Esophagus (tissue), 2 donors: ENCODE measurements around the gene TRMT6. TPM values are rescaled to one million over a fixed set of nuclear protein-coding genes. Genes with fewer than 3 reads are reported as not detected.

ENCODE experiments used
- H3K27ac ChIP-seq, 2 donors: one replicate each; pipeline ENCODE4 v1.5.1; 2013; ENCODE audit warnings: low read depth in 2 of 2, mild to moderate bottlenecking in 2 of 2, inconsistent platforms in 1 of 2, low read length in 1 of 2, moderate library complexity in 1 of 2
- H3K27me3 ChIP-seq, 2 donors: one replicate each; pipeline ENCODE4 v1.6.1; 2013; ENCODE audit warnings: low read length in 2 of 2, control low read depth in 1 of 2, mild to moderate bottlenecking in 1 of 2; ENCODE audit not compliant: insufficient read depth in 2 of 2, control insufficient read depth in 1 of 2
- H3K36me3 ChIP-seq, 2 donors: one replicate each; pipeline ENCODE4 v1.6.1; 2013; ENCODE audit warnings: low read length in 1 of 2; ENCODE audit not compliant: control insufficient read depth in 2 of 2, insufficient read depth in 2 of 2
- H3K4me1 ChIP-seq, 2 donors: one replicate each; pipeline ENCODE4 v1.6.1; 2013; ENCODE audit warnings: low read length in 1 of 2; ENCODE audit not compliant: control insufficient read depth in 2 of 2, insufficient read depth in 2 of 2
- H3K4me3 ChIP-seq, 2 donors: one replicate each; pipeline ENCODE4 v1.5.1; 2013; ENCODE audit warnings: low read length in 2 of 2, mild to moderate bottlenecking in 2 of 2, low read depth in 1 of 2, moderate library complexity in 1 of 2
- H3K9me3 ChIP-seq, 2 donors: one replicate each; pipeline ENCODE4 v1.6.1; 2013; ENCODE audit warnings: mild to moderate bottlenecking in 2 of 2, low read depth in 1 of 2, low read length in 1 of 2, moderate library complexity in 1 of 2; ENCODE audit not compliant: control insufficient read depth in 2 of 2, insufficient read depth in 1 of 2
- WGBS, 2 donors: extraction: QIAGEN DNeasy Blood & Tissue Kit; methylation state at CpG; one replicate each; pipeline ENCODE4 v1.1.7; 2013; 5-methylcytosine and 5-hydroxymethylcytosine counted together
- polyA plus RNA-seq, 2 donors: library from polyadenylated mRNA; stranded (reverse); fragments of 200-250 nt; gene quantifications; one replicate each; pipeline ENCODE4 v1.2.3, GENCODE V29; 2013
- donor health status: healthy with polysubstance abuse.
- donor health status: Bipolar disorder and iron deficiency.

Gene TRMT6
- polyA plus RNA-seq, 2 donors = 6.6 to 10.7 TPM

GRCh38 chr20:5968462-5968861 lies 18.1 kb upstream of the TRMT6 start:
- no peak overlapping the region for H3K4me3 ChIP-seq
- 92 to 93% methylated on average over 3 of the region's 3 CpGs for WGBS, 2 donors
- no peak overlapping the region for H3K27ac ChIP-seq
- no peaks in the 10 kb centered on the region for H3K4me1 ChIP-seq
- H3K36me3 ChIP-seq = no peaks in the 10 kb centered on the region
- no peaks in the 10 kb centered on the region for H3K27me3 ChIP-seq
- no peaks in the 10 kb centered on the region for H3K9me3 ChIP-seq

- Histone ChIP-seq H3K4me3 (no peak overlapping the region), H3K27ac (no peak overlapping the region), H3K27me3 (no peaks in the 10 kb centered on the region), H3K9me3 (no peaks in the 10 kb centered on the region), H3K4me1 (no peaks in the 10 kb centered on the region), H3K36me3 (no peaks in the 10 kb centered on the region)
- 94 to 95% methylated on average over 6 of the region's 6 CpGs for WGBS, 2 donors
These were observed 17.1 kb upstream of the TRMT6 start for GRCh38 chr20:5967469-5967868.

DNA sequence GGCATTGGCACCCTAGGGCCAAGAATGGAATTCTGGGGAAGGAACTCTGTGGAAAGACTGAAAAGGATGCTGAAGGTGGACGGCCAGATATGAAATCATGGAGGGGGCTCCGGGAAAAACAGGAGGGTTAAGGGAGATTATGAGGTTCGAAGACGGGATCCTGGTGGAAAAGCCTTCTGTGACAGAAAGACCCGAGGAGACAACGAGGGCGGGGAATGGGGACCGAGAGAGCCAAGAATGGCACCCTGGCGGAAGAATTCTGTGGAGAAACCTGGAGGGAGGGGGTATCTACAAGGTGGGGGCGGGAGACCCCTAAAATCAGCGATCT lies 426 bp downstream of the TRMT6 start:
- Histone ChIP-seq H3K36me3 (peaks cover 5% of the 10 kb centered on the region in 2 donors), H3K4me3 (peak overlapping the region; percentile 80 to 98), H3K9me3 (no peaks in the 10 kb centered on the region), H3K27me3 (no peaks in the 10 kb centered on the region), H3K4me1 (no peaks in the 10 kb centered on the region), H3K27ac (peak overlapping the region; percentile 14 to 49)
- WGBS, 2 donors = 0 to 1% methylated on average over 11 of the region's 11 CpGs

DNA sequence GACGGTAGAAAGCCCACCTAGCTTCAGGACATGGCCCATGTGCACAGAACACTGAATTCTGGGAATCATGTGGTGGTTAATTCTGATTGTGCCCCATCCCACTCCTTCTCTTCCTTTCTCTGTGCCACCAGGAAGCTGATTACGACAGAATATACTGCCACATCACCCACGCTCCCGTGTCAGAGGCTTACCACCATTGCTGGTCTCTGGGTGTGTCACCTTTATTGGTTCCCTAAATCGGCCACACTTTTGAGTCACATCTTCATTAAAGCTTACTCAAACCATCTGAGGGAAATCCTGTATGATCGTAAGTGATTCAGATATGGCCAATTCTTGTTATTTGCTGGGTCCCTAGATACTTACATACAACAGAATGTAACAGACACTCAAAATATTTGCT lies 3.1 kb downstream of the TRMT6 start:
- no peaks in the 10 kb centered on the region for H3K9me3 ChIP-seq
- H3K4me3 ChIP-seq = no peak overlapping the region
- H3K36me3 ChIP-seq = peaks cover 13 to 14% of the 10 kb centered on the region in 2 donors
- no peaks in the 10 kb centered on the region for H3K27me3 ChIP-seq
- H3K4me1 ChIP-seq = no peaks in the 10 kb centered on the region
- no peak overlapping the region for H3K27ac ChIP-seq
- WGBS, 2 donors = 73 to 77% methylated on average over 6 of the region's 6 CpGs

DNA sequence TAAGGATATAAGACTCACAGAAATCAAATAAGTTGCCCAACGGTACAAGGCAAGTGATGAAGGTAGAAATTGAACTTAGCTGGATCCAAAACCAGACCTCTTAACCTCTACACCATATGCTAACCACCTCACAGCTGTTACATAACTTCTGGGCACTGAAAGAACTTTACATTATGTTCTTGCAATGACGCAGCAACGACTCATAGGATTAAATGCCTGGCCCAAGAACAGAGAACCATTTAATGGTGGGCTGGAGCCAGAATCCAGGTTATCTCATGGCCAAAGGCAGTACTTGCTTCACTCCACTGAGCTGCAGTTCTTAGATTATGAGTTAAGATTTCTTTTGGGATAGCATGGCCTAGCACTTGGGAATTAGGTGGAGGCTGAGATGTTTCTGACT lies 4.4 kb downstream of the TRMT6 start:
- Histone ChIP-seq H3K27me3 (no peaks in the 10 kb centered on the region), H3K27ac (no peak overlapping the region), H3K4me3 (no peak overlapping the region), H3K36me3 (peaks cover 13 to 22% of the 10 kb centered on the region in 2 donors), H3K4me1 (no peaks in the 10 kb centered on the region), H3K9me3 (no peaks in the 10 kb centered on the region)
- WGBS, 2 donors = 44 to 69% methylated on average over 3 of the region's 3 CpGs

- peaks cover 12 to 22% of the 10 kb centered on the region in 2 donors for H3K36me3 ChIP-seq
- no peaks in the 10 kb centered on the region for H3K4me1 ChIP-seq
- no peaks in the 10 kb centered on the region for H3K9me3 ChIP-seq
- H3K27me3 ChIP-seq = no peaks in the 10 kb centered on the region
- no peak overlapping the region for H3K27ac ChIP-seq
- no peak overlapping the region for H3K4me3 ChIP-seq
- 73 to 76% methylated on average over 6 of the region's 6 CpGs for WGBS, 2 donors
These were observed 11.8 kb downstream of the TRMT6 start for GRCh38 chr20:5938456-5939029.

- WGBS, 2 donors = 80 to 82% methylated on average over 3 of the region's 3 CpGs
- H3K27me3 ChIP-seq = no peaks in the 10 kb centered on the region
- no peak overlapping the region for H3K27ac ChIP-seq
These were observed 14.1 kb downstream of the TRMT6 start for GRCh38 chr20:5936238-5936637.

DNA sequence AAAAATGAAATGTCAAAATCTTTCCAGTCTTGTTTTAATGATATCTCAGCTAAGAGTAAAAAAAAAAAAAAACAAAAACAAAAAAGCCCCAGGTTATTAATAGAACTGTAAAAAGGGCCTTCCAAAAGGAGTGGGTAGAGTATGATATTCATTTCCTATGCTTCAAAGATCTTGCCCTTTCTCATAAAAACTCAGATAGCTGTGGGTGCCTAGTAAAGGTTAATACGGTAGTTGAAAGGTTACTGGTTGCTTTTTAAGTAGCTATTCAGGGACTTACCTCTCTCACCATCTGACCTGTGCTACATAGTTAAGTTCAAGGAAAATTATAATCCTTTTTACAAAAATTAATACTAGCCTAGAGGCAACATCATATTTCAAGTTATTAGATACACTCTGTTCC lies 14.9 kb downstream of the TRMT6 start:
- whole genome bisulfite sequencing, 2 donors = 63 to 68% methylated on average over 1 of the region's 1 CpG
- Histone ChIP-seq H3K4me3 (no peak overlapping the region), H3K27ac (no peak overlapping the region), H3K27me3 (no peaks in the 10 kb centered on the region), H3K36me3 (peaks cover 3 to 6% of the 10 kb centered on the region in 2 donors), H3K4me1 (no peaks in the 10 kb centered on the region), H3K9me3 (no peaks in the 10 kb centered on the region)

More at GRCh38 chr20:5936238-5936637, 14.1 kb downstream of the TRMT6 start:
- Histone ChIP-seq H3K4me3 (no peak overlapping the region), H3K36me3 (peaks cover 3 to 6% of the 10 kb centered on the region in 2 donors), H3K4me1 (no peaks in the 10 kb centered on the region), H3K9me3 (no peaks in the 10 kb centered on the region)

GRCh38 chr20:5933802-5934436 lies 16.4 kb downstream of the TRMT6 start:
- Histone ChIP-seq H3K36me3 (no peaks in the 10 kb centered on the region), H3K4me3 (no peak overlapping the region), H3K27me3 (no peaks in the 10 kb centered on the region), H3K9me3 (no peaks in the 10 kb centered on the region), H3K4me1 (no peaks in the 10 kb centered on the region), H3K27ac (no peak overlapping the region)
- WGBS, 2 donors = 60 to 70% methylated on average over 7 of the region's 7 CpGs

- Histone ChIP-seq H3K4me1 (no peaks in the 10 kb centered on the region), H3K27ac (no peak overlapping the region), H3K4me3 (no peak overlapping the region), H3K36me3 (no peaks in the 10 kb centered on the region), H3K27me3 (no peaks in the 10 kb centered on the region), H3K9me3 (no peaks in the 10 kb centered on the region)
- 70 to 79% methylated on average over 3 of the region's 3 CpGs for WGBS, 2 donors
These were observed 17.5 kb downstream of the TRMT6 start for GRCh38 chr20:5932796-5933195.
